ENCODE results near the gene C10orf90.

The C10orf90 gene

DNA sequence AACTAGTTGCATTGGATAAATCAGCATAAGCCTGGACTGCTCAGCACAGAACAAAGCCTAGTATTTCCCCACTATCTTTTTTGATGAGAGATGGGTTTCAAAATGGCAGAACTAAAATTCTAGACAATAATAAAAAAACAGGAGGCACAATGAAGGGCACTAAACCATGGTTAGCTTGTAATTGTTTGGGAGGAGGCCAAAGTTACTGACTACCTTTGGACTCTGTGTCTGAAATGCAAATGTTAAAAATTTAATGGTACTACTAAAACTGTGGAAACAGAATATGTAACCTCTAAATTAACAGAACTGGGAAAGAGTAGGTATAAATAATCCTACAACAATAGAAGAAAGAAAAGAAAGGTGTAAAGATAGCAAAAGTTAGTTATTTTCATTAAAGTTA lies 295.2 kb downstream of the C10orf90 start:
- no peaks in the 10 kb centered on the region for H3F3A ChIP-seq (ENCODE audit: control insufficient read depth, insufficient read depth)
- H4K20me1 ChIP-seq (ENCODE audit: control insufficient read depth, insufficient read depth, low read depth, low read length): no peaks in the 10 kb centered on the region
- no peaks in the 10 kb centered on the region for H3K36me3 ChIP-seq (ENCODE audit: control insufficient read depth, low read length)
- no peaks in the 10 kb centered on the region for H3K4me1 ChIP-seq (ENCODE audit: control insufficient read depth, low read length)
- no peaks in the 10 kb centered on the region for H3K9me2 ChIP-seq (replicated peaks; ENCODE audit: control insufficient read depth, low read length)
- no peak overlapping the region for H3K4me2 ChIP-seq (ENCODE audit: low read length)
- H3K27me3 ChIP-seq (ENCODE audit: control insufficient read depth, low read length): no peaks in the 10 kb centered on the region
- no peak overlapping the region for H3K27ac ChIP-seq (ENCODE audit: low read depth, low read length)
- H3K9me3 ChIP-seq (ENCODE audit: control insufficient read depth, insufficient read depth, low read length): no peaks in the 10 kb centered on the region
- no peak overlapping the region for H3K4me3 ChIP-seq (ENCODE audit: low read length)
- TF ChIP-seq, protein P1, sequence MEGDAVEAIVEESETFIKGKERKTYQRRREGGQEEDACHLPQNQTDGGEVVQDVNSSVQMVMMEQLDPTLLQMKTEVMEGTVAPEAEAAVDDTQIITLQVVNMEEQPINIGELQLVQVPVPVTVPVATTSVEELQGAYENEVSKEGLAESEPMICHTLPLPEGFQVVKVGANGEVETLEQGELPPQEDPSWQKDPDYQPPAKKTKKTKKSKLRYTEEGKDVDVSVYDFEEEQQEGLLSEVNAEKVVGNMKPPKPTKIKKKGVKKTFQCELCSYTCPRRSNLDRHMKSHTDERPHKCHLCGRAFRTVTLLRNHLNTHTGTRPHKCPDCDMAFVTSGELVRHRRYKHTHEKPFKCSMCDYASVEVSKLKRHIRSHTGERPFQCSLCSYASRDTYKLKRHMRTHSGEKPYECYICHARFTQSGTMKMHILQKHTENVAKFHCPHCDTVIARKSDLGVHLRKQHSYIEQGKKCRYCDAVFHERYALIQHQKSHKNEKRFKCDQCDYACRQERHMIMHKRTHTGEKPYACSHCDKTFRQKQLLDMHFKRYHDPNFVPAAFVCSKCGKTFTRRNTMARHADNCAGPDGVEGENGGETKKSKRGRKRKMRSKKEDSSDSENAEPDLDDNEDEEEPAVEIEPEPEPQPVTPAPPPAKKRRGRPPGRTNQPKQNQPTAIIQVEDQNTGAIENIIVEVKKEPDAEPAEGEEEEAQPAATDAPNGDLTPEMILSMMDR (IDR thresholded peaks at IDR 0.05; ENCODE audit: low read depth, low read length, poor library complexity, severe bottlenecking): no peak
- no peak for TF ChIP-seq EZH2phosphoT487 (IDR thresholded peaks at IDR 0.05; ENCODE audit: borderline replicate concordance, low read length)
- H3K79me2 ChIP-seq (ENCODE audit: control insufficient read depth, low read length): no peaks in the 10 kb centered on the region

Data from DOHH2 (cell line).